HG03159 (cell line): ENCODE measurements around the gene DIO1.
A peak's percentile ranks its signal among the peaks of the same experiment; 100 is the strongest.
"Not testable (repeated sequence)": the region's sequence is repeated elsewhere in the genome, so short reads cannot be mapped to it uniquely, and the experiment has no call there.

Source experiments
- ATAC-seq: cut with Tn5 transposase; IDR thresholded peaks from one replicate; pipeline ENCODE4 v1.9.1; 2021; ENCODE audit warnings: mild to moderate bottlenecking, moderate library complexity; ENCODE audit not compliant: unreplicated experiment

Gene DIO1

GRCh38 chr1:53893999-53894636 lies at the start of gene DIO1:
Gene DIO1, plus strand, starts transcription at chr1:53894187. Its CDS starts 24 bp downstream, at chr1:53894211.
- ATAC-seq = no peak

- ATAC-seq = no peak
Measured at GRCh38 chr1:53847980-53848379, 46.0 kb upstream of the DIO1 start.

GRCh38 chr1:53850082-53850673 lies 43.8 kb upstream of the DIO1 start:
- no peak for ATAC-seq

- ATAC-seq = no peak
Measured at GRCh38 chr1:53851571-53852285, 42.3 kb upstream of the DIO1 start.

GRCh38 chr1:53860967-53861411 lies 33.0 kb upstream of the DIO1 start:
- ATAC-seq = no peak

DNA sequence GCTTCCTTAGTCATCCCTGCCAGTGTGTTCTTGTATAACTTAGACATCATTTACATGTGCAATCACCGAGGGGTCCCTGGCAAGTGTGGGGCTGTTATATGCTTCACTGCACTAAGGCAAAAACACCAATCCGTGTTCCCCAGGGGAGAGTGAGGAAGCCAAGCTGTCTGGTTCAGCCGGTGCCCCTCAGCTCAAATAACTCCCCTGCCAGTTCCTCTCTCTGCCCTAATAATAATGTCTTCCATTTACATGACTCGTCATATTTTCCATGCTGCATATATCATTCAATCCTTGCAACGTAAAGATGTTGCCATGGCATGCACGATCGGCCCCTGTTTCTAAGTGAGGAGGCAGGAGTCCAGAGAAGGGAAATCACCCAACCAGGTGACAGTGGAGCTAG lies 31.5 kb upstream of the DIO1 start:
- ATAC-seq = no peak

DNA sequence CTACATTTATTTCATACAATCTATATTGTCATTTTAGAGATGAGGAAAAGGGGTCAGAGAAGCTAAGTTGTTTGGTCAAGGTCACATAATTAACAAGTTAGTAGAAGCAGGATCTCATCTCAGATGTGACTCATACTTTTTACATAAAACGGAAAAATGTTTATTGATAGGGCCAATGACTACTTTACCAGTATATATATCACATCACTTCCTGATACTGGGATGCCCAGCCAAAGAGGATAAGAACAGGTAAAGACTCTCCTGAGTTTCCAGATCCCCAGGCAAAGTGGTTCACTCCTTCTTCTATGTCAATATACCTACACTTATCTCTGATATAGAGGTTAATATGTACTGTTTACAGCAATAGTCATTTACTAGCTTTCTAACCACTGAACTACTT lies 25.4 kb upstream of the DIO1 start:
- ATAC-seq = no peak

GRCh38 chr1:53869454-53870117 lies 24.4 kb upstream of the DIO1 start:
- no peak for ATAC-seq

DNA sequence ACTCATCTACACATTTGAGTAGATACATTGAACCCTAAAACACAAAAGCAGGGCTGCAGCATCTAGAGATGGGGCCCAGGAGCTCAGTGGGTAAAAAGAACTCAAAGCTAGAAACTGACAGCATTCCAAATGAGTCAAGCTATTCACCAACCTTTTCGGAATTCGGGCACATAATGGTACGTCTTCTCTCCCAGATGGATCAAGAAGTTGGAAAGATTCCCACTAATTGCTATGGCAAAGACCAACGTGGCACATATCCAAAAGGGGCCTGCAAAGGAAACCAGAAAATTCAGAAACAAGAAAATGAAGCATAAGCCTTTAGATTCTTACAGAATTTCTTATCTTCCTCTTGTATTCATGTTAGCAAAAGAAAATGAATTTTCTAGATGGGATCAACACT lies 22.8 kb upstream of the DIO1 start:
- no peak for ATAC-seq

DNA sequence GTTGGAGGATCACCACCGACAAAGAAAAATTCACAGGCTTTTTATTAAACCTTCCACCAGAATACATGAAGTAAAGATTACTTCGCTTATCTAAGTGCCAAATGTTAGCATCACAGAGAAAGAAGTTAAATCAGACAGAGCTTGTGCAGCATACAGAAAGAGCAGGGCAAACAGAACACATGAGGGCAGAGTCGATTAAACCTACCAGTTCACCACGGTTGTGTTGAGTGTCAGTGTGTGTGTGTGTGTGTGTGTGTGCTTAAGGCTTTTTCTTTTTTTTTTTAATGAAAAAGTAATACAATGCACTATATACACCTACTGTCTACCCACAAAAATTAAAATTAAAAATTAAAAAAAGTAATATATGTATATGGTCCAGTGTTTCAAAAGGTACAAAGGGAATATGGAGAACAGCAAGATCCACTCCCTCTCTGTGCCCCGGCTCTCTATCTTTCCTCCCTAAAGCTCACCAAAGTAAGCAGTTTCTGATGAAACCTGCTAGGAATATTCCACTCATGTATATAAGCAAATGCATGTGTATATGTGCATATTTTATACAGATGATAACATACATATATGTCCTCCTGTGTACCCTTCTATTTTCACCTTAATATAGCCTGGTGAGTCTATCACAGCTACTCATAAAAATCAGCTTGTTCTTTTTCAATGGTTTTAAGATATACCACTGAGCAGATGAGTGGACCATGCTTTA lies 22.1 kb upstream of the DIO1 start:
- ATAC-seq = no peak

GRCh38 chr1:53875150-53875549 lies 18.8 kb upstream of the DIO1 start:
- ATAC-seq = not testable (repeated sequence)

GRCh38 chr1:53878492-53879105 lies 15.4 kb upstream of the DIO1 start:
- no peak for ATAC-seq

- not testable (repeated sequence) for ATAC-seq
Measured at GRCh38 chr1:53881853-53882252, 12.1 kb upstream of the DIO1 start.

DNA sequence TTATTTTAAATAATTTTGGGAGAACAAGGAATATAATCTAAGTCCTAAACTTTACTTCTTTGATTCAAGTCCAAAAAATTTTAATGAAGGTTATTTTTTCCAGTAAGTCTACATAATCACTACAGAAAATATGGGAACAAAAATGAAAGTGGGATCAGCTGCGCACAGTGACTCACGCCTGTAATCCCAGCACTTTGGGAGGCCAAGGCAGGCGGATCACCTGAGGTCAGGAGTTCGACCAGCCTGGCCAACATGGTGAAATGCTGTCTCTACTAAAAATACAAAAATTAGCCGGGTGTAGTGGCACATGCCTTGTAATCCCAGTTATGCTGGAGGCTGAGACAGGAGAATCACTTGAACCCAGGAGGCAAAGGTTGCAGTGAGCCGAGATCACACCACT lies 10.4 kb upstream of the DIO1 start:
- ATAC-seq = not testable (repeated sequence)

- ATAC-seq = no peak
Measured at GRCh38 chr1:53888681-53889080, 5.3 kb upstream of the DIO1 start.

DNA sequence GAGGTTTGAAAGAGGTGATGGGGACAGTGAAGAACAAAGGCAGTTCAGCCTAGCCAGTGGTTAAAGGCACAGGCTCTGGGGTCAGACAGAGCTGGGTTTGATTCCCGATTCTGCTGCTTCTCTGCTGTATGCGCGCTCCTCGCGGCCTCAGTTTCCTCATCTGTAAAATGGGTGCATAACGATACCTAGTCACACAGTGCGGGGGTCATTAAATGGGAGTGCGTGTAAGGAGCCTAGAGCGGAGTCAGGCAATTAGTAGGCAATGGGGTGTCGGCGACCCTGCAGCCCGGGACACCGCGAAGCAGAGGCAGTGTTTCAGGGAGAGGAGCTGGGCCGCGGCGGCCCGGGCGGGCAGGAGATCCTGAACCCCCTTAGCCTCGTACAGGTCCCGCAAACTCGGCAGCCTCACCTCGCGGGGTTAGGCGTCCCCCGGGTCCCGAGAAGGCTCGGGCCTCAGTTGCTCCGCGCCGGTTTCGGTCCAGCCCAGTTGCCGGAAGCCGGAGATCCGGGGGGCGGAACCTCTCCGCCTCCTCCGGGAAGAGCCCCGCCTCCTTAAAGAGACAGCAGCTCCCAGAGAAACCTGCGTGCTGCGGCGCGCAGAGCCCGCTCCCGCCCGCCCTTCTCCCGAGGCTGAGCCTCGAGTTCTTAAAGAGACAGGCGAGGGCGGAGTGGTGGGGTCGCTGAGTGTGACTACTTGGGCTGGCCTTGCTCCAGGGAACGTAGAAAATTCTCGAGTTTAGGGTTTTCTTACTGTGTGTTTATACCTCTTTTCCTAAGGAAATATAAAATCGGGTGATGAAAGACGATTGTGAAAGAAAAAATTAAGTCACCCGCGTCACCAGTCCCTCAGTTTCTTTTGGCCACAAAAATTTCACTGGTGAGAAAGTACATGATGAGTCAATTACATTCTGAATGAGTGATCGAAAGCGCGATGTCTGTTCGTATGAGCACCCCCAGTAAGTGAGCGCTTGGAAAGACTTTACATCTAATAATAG lies 4.4 kb upstream of the DIO1 start, which contains the start of gene YIPF1:
YIPF1 (minus strand) TSS at position 494 of the 995 bp plus-strand sequence. CDS start 860 bp downstream, outside the sequence.
- ATAC-seq = peak; percentile 78

GRCh38 chr1:53890522-53890941 lies 3.5 kb upstream of the DIO1 start:
- ATAC-seq = no peak

- ATAC-seq = no peak
Measured at GRCh38 chr1:53891018-53891417, 3.0 kb upstream of the DIO1 start.

- ATAC-seq = no peak
Measured at GRCh38 chr1:53891678-53892077, 2.3 kb upstream of the DIO1 start.
